Psoas muscle (tissue), 8 donors: ENCODE results near the gene TMIGD3. TPM values are rescaled to one million over a fixed set of nuclear protein-coding genes. Genes with fewer than 3 reads are reported as not detected.

Experiments
- ATAC-seq, 4 donors: fragments of 200-7000 bp; cut with Tn5 transposase; one replicate each; pipeline ENCODE4 v1.9.1; 2020; ENCODE audit warnings: moderate library complexity in 3 of 4, mild to moderate bottlenecking in 2 of 4
- DNase-seq, 2 donors: peaks; one replicate each; pipeline ENCODE4 v3.0.0-alpha.2; 2020
- H3K27ac ChIP-seq: fragments of 200-600 bp; one replicate; pipeline ENCODE4 v1.8.0; 2022
- H3K27me3 ChIP-seq, 3 donors: fragments of 200-600 bp in 1 of 3; one replicate each; pipeline versions ENCODE4 v1.6.1 to v1.8.0; 2013 to 2022; ENCODE audit warnings: low read length in 2 of 3, mild to moderate bottlenecking in 2 of 3, moderate library complexity in 1 of 3; ENCODE audit not compliant: insufficient read depth in 3 of 3
- H3K36me3 ChIP-seq, 2 donors: fragments of 200-600 bp in 1 of 2; one replicate each; pipeline versions ENCODE4 v1.6.1 to v1.8.0; 2013 to 2022; ENCODE audit warnings: low read depth in 1 of 2, mild to moderate bottlenecking in 1 of 2, moderate library complexity in 1 of 2; ENCODE audit not compliant: insufficient read depth in 1 of 2
- H3K4me1 ChIP-seq: fragments of 200-600 bp; one replicate; pipeline ENCODE4 v1.8.0; 2022
- H3K4me3 ChIP-seq: fragments of 200-600 bp; one replicate; pipeline ENCODE4 v1.8.0; 2022; ENCODE audit warnings: mild to moderate bottlenecking
- H3K9me3 ChIP-seq: fragments of 200-600 bp; one replicate; pipeline ENCODE4 v1.8.0; 2022
- WGBS, 3 donors: extraction: QIAGEN DNeasy Blood & Tissue Kit; methylation state at CpG; one replicate each; pipeline versions ENCODE4 v1.1.6 to v1.1.7; 2013; 5-methylcytosine and 5-hydroxymethylcytosine counted together
- intact Hi-C, 2 donors: fragments of 100-400 bp; cut with DNase I; formaldehyde crosslinking; loops; one replicate each; pipeline versions ENCODE4 v1.11.0 to v1.14.2; 2022
- polyA plus RNA-seq, 3 donors: library from polyadenylated mRNA; stranded (reverse); fragments of 200-250 nt; gene quantifications; one replicate each; pipeline ENCODE4 v1.2.3, GENCODE V29; 2013
- total RNA-seq, 4 donors: library from RNA; stranded (reverse); fragmentation: NEBNext Ultra II Directional in 2 of 4; extraction: Animal tissue kit (Norgen Biotek cat#: 25700) in 2 of 4; gene quantifications; one replicate each; pipeline versions ENCODE4 v1.2.1 to v1.2.4, GENCODE V29; 2021 to 2023
- TF ChIP-seq, protein P1 (sequence below): fragments of 200-600 bp; IDR thresholded peaks from one replicate; pipeline ENCODE4 v1.8.0; 2022; ENCODE audit warnings: antibody characterized with exemption
- donor health status: healthy with polysubstance abuse.
- donor health status: DM: no; HTN: no; CAD: no; lungs with moderate emphysema.
- donor health status: Bipolar disorder and iron deficiency.
- donor health status: healthy.
- donor health status: DM: yes; HTN: yes; CAD: no.
- donor health status: DM: no; HTN: no; CAD: no.
- donor health status: DM: no; HTN: no; CAD: no.
- donor health status: DM: yes; HTN: yes; CAD: no.

TMIGD3 gene
- total and polyA plus RNA-seq, 7 donors: 0.34 to 1.1 (median 0.61) TPM

DNA sequence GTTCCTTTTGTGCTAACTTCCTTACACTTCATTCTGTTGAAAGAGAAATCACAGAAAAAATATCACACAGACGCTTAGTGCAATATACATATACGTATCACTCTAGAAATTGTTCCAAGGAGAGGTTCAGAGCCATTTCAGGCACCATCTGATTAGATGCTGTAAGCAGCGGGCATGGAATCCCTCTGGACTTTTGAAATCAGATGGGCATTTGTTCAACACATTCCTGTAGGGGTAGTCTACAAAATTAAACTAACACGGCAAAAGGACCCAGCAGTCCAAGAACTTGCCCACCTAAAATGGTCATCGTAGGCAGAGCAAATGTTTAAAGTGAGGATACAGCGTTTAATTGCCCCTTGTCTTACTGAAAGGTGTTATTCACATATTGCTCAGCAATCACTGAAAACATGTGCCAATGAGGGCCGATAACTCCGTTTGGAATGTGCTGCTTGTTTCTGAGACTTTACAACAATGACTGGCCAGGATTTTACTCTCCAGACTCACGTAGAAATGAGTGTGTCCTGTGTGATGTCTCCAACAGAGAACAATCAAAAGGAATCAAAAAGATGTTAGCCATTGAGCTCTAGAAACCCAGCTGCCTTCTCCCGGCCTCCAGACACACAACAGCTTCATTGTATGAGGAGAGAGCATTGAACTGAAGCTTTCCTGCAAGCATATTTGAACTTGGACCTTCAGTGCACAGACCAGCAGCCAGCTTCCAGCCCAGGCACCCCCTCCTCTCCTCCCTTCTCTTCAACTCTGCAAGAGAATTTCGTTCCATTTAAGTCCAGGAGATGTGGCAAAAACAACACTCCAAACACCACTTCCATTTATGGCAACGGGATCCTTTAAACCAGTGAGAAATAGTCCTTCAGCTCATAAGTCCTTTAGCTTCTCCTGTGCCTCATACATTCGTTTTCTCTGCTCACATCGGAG is 32.1 kb upstream of the TMIGD3 start:
- peak overlapping the region; percentile 26 for H3K27ac ChIP-seq
- intact Hi-C loops: no loop called here

GRCh38 chr1:111520053-111520452 is 16.6 kb upstream of the TMIGD3 start:
- Histone ChIP-seq H3K27me3 (peaks cover 0 to 2% (median 0%) of the 10 kb centered on the region in 3 donors), H3K4me1 (no peaks in the 10 kb centered on the region), H3K27ac (no peak overlapping the region), H3K4me3 (no peak overlapping the region), H3K36me3 (no peaks in the 10 kb centered on the region), H3K9me3 (no peaks in the 10 kb centered on the region)
- no peak for ATAC-seq
- DNase-seq: no peak
- WGBS, 3 donors: 83 to 91% (median 89%) methylated on average over 3 of the region's 3 CpGs
- TF ChIP-seq, protein P1, sequence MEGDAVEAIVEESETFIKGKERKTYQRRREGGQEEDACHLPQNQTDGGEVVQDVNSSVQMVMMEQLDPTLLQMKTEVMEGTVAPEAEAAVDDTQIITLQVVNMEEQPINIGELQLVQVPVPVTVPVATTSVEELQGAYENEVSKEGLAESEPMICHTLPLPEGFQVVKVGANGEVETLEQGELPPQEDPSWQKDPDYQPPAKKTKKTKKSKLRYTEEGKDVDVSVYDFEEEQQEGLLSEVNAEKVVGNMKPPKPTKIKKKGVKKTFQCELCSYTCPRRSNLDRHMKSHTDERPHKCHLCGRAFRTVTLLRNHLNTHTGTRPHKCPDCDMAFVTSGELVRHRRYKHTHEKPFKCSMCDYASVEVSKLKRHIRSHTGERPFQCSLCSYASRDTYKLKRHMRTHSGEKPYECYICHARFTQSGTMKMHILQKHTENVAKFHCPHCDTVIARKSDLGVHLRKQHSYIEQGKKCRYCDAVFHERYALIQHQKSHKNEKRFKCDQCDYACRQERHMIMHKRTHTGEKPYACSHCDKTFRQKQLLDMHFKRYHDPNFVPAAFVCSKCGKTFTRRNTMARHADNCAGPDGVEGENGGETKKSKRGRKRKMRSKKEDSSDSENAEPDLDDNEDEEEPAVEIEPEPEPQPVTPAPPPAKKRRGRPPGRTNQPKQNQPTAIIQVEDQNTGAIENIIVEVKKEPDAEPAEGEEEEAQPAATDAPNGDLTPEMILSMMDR: no peak
- intact Hi-C loops: no loop called here

More for the DNA sequence above, 32.1 kb upstream of the TMIGD3 start:
- 43 to 52% (median 45%) methylated on average over 14 of the region's 14 CpGs for WGBS, 3 donors
- peaks cover 0 to 2% (median 0%) of the 10 kb centered on the region in 3 donors for H3K27me3 ChIP-seq
- no peak overlapping the region for H3K4me3 ChIP-seq
- no peaks in the 10 kb centered on the region for H3K36me3 ChIP-seq
- DNase-seq (no peak), ATAC-seq (no peak)
- H3K9me3 ChIP-seq: no peaks in the 10 kb centered on the region
- H3K4me1 ChIP-seq: no peaks in the 10 kb centered on the region
- TF ChIP-seq, protein P1: no peak

GRCh38 chr1:111517469-111518225 is 14.2 kb upstream of the TMIGD3 start:
- Histone ChIP-seq H3K4me1 (no peaks in the 10 kb centered on the region), H3K4me3 (no peak overlapping the region), H3K36me3 (no peaks in the 10 kb centered on the region), H3K9me3 (no peaks in the 10 kb centered on the region), H3K27ac (no peak overlapping the region), H3K27me3 (peaks cover 0 to 2% (median 0%) of the 10 kb centered on the region in 3 donors)
- intact Hi-C loops: loop anchor here in 1 of 2 donors (5.0 kb wide), 1 partner anchor 60 kb away; no protein-coding TSS in a partner anchor
- ATAC-seq (no peak), DNase-seq (no peak)
- TF ChIP-seq, protein P1: no peak
- 87 to 100% (median 95%) methylated on average over 1 of the region's 1 CpG for WGBS, 3 donors

- TF ChIP-seq, protein P1: peak; percentile 14
- DNase-seq: peak; percentile 25 to 58
- Histone ChIP-seq H3K27ac (peak overlapping the region; percentile 62), H3K4me3 (peak overlapping the region; percentile 61), H3K27me3 (peaks cover 0 to 2% (median 0%) of the 10 kb centered on the region in 3 donors), H3K4me1 (no peaks in the 10 kb centered on the region), H3K9me3 (no peaks in the 10 kb centered on the region), H3K36me3 (no peaks in the 10 kb centered on the region)
- ATAC-seq: peak; percentile 31 to 70 (median 58)
- intact Hi-C loops: loop anchor here in 1 of 2 donors (5.0 kb wide), 1 partner anchor 61 kb away; no protein-coding TSS in a partner anchor
- 18 to 20% (median 20%) methylated on average over 13 of the region's 13 CpGs for WGBS, 3 donors
Measured at GRCh38 chr1:111516005-111516535, 12.6 kb upstream of the TMIGD3 start.
